Measurements from ENCODE around the gene CHST13.

Gene CHST13

GRCh38 chr3:126510308-126510910 is 13.5 kb upstream of the CHST13 start:
- no peak for DNase-seq

GRCh38 chr3:126511291-126511690 is 12.7 kb upstream of the CHST13 start:
- no peak for DNase-seq

GRCh38 chr3:126512026-126512425 is 11.9 kb upstream of the CHST13 start:
- DNase-seq = no peak

GRCh38 chr3:126512916-126513650 is 10.9 kb upstream of the CHST13 start:
- DNase-seq = no peak

GRCh38 chr3:126514161-126514560 is 9.8 kb upstream of the CHST13 start:
- DNase-seq = no peak

- peak; percentile 12 to 53 for DNase-seq
Observed at GRCh38 chr3:126515066-126515706, 8.8 kb upstream of the CHST13 start.

GRCh38 chr3:126516152-126516935 is 7.6 kb upstream of the CHST13 start:
- DNase-seq = no peak

GRCh38 chr3:126516936-126517290 is 7.0 kb upstream of the CHST13 start:
- DNase-seq = no peak

- no peak for DNase-seq
Observed at GRCh38 chr3:126517291-126517951, 6.5 kb upstream of the CHST13 start, which contains the start of gene UROC1. Gene UROC1, minus strand, starts transcription at chr3:126517773. Its CDS starts 54 bp downstream, at chr3:126517719.

- no peak for DNase-seq
Observed at GRCh38 chr3:126517986-126518778, 5.8 kb upstream of the CHST13 start.

GRCh38 chr3:126518779-126519177 is 5.2 kb upstream of the CHST13 start:
- no peak for DNase-seq

GRCh38 chr3:126519506-126520455 is 4.2 kb upstream of the CHST13 start:
- DNase-seq = no peak

- DNase-seq = peak in 1 of 2 experiments; percentile 16
Observed at GRCh38 chr3:126521122-126521891, 2.6 kb upstream of the CHST13 start.

- peak; percentile 63 to 68 for DNase-seq
Observed at GRCh38 chr3:126522363-126522788, 1.6 kb upstream of the CHST13 start.

- DNase-seq = no peak
Observed at GRCh38 chr3:126524429-126524988, 554 bp downstream of the CHST13 start.

- DNase-seq = no peak
Observed at GRCh38 chr3:126525091-126525852, 1.3 kb downstream of the CHST13 start.

GRCh38 chr3:126525853-126526667 is 2.1 kb downstream of the CHST13 start:
- DNase-seq = no peak

- no peak for DNase-seq
Observed at GRCh38 chr3:126526668-126527005, 2.7 kb downstream of the CHST13 start.
